NCI-H2107 (cell line): Measurements from ENCODE around the gene COBL.

Experiments used
- DNase-seq: peaks from one replicate; lab custom pipeline; 2025; lab: John Stamatoyannopoulos, UW

The COBL gene

DNA sequence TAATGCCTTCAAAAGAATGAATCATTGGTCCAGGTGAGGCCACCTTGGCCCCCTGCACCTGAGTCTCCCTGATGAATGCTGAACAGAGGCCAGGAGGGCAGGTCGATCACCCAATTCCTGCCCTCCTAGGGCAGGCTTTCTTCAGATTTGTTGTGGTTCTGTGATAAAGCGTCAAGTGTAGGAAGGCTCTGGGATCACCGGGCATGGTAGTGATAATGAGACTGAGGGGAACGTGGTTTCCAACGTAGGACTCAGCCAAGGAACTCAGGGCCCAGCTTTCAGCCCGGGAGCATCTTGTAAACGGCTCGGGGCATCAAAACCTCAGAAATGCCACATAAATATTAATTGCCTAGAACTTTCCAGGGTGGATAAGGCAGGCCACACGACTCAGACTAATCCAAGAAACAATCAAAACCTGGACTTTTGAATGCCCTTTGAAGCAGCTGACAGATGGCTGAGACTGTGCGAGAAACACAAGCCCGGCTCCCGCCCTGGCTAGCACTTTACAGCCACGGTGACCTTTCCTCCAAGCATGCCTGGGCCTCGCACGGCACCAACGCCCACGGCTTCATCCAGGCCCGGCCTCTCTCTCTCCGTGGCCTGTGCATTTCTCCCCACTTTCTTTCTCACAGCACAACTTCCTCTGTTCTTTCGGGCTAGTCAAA is 294.6 kb downstream of the COBL start:
- no peak for DNase-seq

GRCh38 chr7:51020944-51021343 is 295.7 kb downstream of the COBL start:
- no peak for DNase-seq

- DNase-seq = no peak
Measured at GRCh38 chr7:51019891-51020870, 296.4 kb downstream of the COBL start.

DNA sequence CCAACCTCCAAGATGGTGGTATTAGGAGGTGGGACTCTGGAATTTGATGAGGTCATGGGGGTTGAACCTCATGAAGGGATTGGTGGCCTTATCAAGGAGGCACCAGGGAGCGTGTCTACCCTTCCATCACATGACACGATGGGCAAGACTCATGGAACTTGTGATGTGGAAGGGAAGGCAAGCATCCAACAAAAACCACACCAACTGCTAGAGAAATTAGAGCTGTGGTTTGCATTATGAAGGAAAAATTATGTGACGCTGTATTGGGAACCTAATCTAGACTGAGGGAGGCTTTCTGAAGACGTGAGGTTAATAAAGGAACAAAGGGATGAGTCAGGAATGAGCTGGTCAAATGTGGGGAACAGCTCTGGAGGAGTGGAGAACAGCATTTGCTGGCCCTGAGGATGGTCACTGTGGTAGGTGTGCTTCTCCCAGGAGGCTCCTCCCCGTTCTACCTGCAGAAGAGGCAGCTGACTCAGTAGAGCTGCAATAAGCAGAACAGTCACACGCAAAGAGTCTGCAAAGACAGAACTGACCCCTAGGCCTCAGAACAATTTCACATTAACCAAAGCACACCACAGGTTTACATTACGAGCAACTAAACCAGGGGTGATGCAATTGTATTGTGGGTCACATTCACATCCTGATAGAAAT is 297.3 kb downstream of the COBL start:
- DNase-seq = no peak

GRCh38 chr7:51017576-51018535 is 298.8 kb downstream of the COBL start:
- DNase-seq = no peak

GRCh38 chr7:51016546-51016945 is 300.1 kb downstream of the COBL start:
- no peak for DNase-seq

- DNase-seq = no peak
Measured at GRCh38 chr7:51015581-51015980, 301.0 kb downstream of the COBL start.

GRCh38 chr7:51014811-51015210 is 301.8 kb downstream of the COBL start:
- DNase-seq = no peak

DNA sequence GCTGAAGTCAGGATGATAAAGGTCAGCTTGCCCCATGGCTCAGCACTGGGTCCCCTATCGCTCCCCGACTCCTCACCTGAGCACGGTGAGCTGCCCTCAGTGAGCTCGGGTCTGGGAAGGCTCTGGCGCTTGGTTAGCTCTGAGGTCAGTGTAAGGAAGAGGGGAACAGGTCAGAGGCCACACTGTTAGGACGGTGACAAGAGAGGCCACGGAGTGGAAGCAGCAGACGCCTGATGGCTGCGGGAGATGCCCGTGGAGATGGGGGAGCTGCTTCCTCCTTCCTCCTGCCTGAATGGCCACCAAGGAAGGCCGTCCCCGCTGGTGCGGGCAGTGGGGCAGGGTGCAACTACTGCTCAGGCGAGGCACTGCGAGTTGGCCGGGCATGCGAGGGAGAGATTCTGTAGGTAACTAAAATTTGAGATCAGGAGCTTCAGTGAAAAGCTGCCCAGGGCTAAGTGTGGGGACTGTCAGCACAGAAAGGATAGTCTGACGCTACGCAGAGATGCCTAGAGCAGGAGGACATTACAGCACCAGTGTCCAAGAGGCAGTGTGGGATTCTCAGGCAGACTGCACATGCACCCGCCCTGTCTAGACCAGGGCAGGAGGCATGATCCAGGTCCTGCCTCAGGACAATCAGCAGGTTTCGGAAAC is 302.6 kb downstream of the COBL start:
- DNase-seq = no peak

DNA sequence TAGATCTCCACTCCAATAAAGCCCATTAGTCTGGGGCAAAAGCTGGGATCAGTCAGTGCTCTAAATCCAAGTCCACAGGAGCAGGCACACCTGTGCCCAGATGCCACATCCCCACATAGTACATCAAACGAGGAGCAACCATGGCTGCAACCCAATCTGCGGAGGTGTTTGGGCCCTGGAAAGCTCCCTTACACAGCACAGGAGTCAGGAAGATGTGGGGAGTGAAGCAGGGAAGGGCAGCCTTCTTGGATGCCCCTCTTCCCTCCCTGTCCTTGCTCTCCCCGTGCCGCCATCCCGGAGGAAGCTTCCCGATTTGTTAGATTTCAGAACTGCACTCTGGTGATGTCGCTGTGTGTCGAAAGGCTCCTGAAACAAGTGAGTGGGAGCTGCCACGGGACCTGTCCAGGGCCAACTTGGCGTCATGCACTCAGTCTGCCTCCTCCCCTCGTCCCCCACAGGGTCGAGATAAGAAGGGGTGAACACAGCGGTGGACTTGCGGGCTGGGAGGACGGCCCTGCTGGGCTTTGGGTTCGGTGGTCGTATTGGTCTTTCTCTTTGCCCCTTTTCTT is 303.3 kb downstream of the COBL start:
- no peak for DNase-seq

- DNase-seq = no peak
Measured at GRCh38 chr7:51012569-51013217, 303.9 kb downstream of the COBL start.

DNA sequence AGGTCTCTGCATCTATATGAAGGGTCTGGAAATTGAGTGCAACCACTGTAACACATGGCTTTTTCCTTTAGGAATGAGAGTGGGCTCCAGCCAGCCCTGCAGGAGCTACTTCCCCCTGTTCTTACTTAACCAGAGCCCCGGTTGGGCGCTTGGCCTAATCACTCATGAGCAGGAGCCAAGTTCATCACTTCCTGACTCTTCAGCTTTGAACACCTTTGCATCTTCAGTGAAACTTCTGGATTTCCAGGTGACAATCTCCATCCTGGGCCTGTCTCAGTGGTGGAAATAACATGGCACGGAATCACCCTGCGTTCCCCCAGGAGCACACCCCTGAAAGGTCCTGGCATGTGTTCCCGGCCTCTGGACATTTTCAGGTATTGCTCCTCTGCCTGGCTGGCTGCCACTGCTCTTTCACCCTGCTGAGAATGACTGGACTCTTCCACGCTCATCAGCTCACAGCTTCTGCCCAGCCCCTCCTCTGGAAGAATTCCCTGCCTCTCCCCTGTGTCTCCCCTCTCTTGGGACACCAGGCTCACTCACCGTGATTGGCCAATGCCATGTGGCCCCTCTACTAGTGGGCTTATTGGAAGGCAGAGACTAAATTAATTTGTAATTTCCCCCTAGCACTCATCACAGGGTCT is 304.8 kb downstream of the COBL start:
- DNase-seq = no peak

DNA sequence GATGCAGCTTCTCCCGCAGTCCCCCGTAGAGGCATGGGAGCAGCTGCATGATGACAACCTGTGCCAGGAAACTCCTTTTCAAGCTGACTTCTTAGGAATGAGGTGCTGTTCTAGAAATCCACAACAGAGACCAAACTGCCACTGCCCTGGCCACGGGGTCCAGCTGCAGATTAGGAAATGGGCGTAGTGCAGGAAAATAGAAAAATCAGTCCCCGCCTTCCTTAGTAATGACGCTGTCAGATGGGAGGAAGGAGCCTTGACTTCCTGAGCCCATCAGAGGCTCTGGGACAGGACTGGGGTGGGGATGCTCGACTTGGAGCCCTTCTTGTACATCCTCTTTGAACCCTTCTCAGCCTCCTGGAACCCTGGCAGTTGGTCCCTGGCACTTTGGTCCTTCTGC is 306.1 kb downstream of the COBL start:
- no peak for DNase-seq

DNA sequence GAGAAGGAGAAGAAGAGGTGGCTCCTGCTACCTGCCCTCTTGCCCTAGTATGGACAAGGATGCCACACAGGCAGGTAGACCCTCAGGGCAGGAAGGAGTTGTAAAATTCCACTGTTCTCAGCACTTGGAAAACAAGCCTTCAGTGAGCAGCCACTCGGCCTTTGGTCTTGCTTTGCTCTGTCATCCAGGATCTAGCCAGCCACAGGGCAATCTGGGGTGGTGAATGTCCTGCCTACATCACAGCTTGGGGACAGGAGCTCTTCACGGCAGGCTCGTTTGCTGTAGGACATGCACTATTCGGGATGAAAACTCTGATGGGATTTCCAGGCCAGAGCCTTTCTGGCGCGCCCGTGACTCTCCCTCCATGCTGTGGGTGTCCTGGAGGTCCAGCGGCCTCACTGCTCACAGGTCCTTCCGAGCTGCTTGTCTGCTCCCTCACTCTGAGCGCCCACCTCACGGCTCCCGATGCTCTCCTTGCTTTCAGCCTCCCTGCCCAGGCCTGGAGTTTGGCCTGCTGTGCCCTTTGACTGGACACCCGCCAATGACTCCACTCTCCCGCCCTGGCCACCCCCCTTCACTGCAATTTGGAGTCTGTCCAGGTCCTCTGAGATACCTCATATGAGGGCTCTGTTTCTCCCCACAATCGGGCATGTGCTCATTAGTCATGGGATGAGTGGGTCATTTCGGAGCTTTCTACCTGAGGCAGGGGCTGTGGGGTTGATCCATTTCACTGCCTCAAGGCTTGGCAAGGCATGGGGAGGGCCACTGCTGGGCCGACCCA is 306.7 kb downstream of the COBL start:
- DNase-seq = no peak

DNA sequence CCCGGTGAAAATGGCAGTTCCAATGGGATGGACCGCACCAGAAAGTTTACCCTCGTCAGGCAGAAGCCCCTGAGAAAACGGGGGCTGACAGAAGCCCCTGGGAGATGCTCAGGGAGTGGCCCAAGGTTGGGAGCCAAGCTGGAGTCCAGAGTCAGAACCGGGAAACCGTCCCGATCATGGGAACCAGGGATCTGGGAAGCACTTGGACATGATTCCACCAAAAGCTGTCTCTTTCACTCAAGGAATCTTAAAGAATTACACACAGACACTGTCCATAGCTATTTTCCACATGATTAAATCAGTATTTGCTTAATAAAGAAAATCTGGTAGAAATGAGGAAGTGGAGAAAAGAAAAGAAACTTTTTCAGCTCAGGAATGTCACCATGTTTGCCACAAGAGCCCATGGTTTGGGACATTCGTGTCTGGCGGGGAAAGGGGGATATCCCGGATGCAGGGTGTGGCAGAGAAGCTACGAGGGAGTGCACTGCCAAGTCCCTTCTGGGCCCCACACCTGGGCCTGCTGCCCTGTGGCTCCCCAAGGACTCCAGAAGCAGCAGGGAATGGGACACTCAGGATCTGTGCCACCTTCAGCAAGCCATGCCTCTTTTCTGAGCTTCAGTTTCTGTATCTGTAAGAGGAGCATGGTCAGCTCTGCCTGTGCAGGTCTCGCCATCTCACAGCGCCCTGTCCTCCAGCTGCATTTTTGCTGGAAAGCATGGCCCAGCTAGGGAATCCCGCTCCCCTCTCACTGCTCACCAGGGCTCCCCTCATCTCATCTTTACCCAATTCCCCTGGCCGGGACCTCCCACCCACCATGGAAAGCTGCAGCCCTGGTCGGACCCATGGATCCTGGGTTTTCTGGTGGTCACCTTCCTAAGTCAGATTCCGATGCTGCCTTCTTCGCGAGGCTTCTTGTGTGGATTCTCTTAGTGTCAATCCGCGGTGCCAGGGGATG is 308.8 kb downstream of the COBL start:
- no peak for DNase-seq

DNA sequence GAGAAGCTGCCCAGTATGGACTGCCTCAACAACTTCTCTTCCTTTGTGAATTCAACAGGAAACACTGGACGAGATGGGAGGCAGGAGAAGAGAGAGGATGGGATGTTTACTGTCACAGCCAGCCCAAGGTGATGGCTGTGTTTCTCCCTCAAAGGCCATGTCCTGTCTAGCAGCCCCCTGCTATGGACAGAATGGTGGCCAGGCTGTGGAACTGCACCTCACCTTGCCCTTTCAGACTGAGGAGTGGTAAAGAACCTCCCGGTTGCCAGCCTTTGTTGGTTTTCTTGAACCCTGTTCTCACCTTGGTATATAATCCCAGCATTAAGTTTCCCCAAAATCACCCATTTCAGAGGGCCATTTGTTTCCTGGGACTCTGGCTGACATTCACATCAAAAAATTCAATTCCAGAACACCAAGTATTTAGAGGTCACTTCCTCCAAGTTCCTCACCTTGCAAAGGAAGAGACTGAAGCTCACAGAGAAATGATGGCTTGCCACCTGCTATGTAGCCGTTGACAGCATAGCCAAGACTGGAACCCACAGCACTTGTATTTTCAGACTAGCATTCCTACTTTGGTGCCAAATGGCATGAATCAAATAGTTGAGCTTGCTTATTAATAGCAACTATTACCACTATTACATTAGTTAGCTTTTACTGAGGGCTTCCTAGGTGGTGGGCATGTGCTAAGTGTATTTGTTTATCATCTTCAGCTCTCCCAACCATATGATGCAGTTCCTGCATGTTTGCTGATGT is 309.9 kb downstream of the COBL start:
- DNase-seq = no peak

DNA sequence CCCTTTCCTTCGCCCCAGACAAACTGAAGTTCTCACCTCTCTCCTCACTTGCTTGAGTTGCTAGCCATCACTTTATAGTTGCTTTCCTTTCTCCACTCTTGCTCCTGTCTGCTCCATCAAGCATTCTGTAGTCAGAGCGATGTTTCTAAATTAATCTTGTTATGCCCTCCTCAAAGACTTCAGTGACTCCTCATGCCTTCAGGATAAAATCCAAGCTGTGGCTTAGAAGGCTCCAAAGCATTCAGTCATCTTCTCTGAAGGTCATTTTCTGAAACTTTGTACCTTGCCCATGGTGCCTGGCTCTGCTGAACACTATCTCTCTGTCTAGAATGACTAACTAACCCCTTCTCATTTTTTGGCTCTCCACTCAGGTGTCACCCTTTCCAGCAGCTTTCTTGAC is 311.5 kb downstream of the COBL start:
- no peak for DNase-seq
